ENCODE data around the gene PATJ.
"Not testable (repeated sequence)": the region's sequence is repeated elsewhere in the genome, so short reads cannot be mapped to it uniquely, and the experiment has no call there.

Gene PATJ

GRCh38 chr1:61865646-61866220 is 123.5 kb downstream of the PATJ start:
- no peak for TF ChIP-seq CTCF (conservative IDR thresholded peaks at IDR 0.05; ENCODE audit: low read depth, low read length)
- no peak overlapping the region for H3K4me3 ChIP-seq (ENCODE audit: low read depth, low read length)
- no peak for DNase-seq (ENCODE audit: low read depth)

- DNase-seq (ENCODE audit: low read depth): no peak
- no peak for TF ChIP-seq CTCF (conservative IDR thresholded peaks at IDR 0.05; ENCODE audit: low read depth, low read length)
- H3K4me3 ChIP-seq (ENCODE audit: low read depth, low read length): no peak overlapping the region
Measured at GRCh38 chr1:61869691-61870109, 127.4 kb downstream of the PATJ start.

- no peak for TF ChIP-seq CTCF (conservative IDR thresholded peaks at IDR 0.05; ENCODE audit: low read depth, low read length)
Measured at GRCh38 chr1:61872206-61872605, 129.9 kb downstream of the PATJ start.

GRCh38 chr1:61873581-61873980 is 131.3 kb downstream of the PATJ start:
- no peak overlapping the region for H3K4me3 ChIP-seq (ENCODE audit: low read depth, low read length)
- DNase-seq (ENCODE audit: low read depth): no peak
- TF ChIP-seq CTCF (conservative IDR thresholded peaks at IDR 0.05; ENCODE audit: low read depth, low read length): no peak

More at GRCh38 chr1:61872206-61872605, 129.9 kb downstream of the PATJ start:
- no peak for DNase-seq (ENCODE audit: low read depth)
- no peak overlapping the region for H3K4me3 ChIP-seq (ENCODE audit: low read depth, low read length)

- H3K4me3 ChIP-seq (ENCODE audit: low read depth, low read length): no peak overlapping the region
- DNase-seq (ENCODE audit: low read depth): no peak
- TF ChIP-seq CTCF (conservative IDR thresholded peaks at IDR 0.05; ENCODE audit: low read depth, low read length): no peak
Measured at GRCh38 chr1:61873994-61874393, 131.7 kb downstream of the PATJ start.

- DNase-seq (ENCODE audit: low read depth): no peak
- H3K4me3 ChIP-seq (ENCODE audit: low read depth, low read length): no peak overlapping the region
- TF ChIP-seq CTCF (conservative IDR thresholded peaks at IDR 0.05; ENCODE audit: low read depth, low read length): no peak
Measured at GRCh38 chr1:61875198-61875597, 132.9 kb downstream of the PATJ start.

- H3K4me3 ChIP-seq (ENCODE audit: low read depth, low read length); DNase-seq (ENCODE audit: low read depth): not testable (repeated sequence)
Measured at GRCh38 chr1:61879887-61880474, 137.7 kb downstream of the PATJ start.

All from choroid plexus epithelial cell (primary cell).